ENCODE measurements around the gene RPRD1B.

The RPRD1B gene

DNA sequence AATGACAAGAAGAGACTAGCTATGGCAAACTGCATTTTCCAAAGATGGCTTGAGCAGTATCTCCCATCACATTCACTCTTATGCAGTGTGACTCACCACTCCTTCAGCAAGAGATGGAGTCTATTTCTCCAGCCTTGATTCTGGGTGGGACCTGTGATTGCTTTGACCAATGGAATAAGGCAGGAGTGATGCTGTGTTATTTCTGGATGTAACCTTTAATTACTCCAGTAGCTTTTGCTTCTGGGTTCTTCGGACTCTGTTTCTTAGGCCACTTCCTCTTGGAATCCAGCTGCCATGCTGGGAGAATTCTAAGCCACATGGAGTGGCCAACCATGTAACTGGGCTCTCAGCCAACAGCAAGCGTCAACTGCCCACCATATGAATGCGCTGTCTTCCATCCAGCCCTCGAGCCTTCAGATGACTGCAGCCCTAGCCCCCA, 80.8 kb downstream of the RPRD1B start:
- H3K27ac ChIP-seq: no peak overlapping the region
- DNase-seq (ENCODE audit: low read depth, low spot score): no peak

DNA sequence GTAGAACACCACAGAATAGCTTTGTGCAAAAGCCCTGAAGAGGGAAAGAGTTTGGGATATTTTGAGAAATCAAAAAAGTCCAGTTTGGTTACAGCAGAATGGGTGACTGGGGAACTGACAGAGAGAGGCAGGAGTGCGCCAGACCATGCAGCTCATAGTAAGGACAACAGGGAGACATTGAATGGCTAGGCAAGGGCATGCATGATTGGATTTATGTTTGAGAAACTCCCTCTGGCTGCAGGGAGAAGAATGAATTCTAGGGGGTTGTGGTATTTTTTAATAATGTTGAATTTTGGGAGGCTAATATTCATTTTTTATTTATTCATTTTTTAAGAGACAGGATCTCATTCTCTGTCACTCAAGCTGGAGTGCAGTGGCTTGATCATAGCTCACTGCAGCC, 81.7 kb downstream of the RPRD1B start:
- DNase-seq (ENCODE audit: low read depth, low spot score): no peak
- H3K27ac ChIP-seq: no peak overlapping the region

DNA sequence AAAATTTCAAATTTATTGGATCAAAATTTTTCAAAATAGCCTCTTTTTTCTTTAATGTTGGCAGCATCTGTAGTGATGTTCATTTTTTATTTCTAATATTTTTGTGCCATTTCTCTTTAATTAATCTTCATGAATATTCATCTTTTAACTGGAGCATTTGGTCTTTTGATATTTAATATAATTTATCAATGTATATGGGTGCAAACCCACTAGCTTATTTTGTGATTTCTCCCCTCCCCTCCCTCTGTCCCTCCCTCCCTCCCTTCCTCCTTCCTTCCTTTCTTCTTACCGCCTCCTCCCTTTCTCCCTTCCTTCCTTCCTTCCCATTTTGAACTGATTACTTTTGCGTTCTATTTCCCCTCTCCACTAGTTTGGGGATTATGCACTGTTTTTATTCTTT, 82.3 kb downstream of the RPRD1B start:
- peak overlapping the region; percentile 58 for H3K27ac ChIP-seq
- no peak for DNase-seq (ENCODE audit: low read depth, low spot score)

DNA sequence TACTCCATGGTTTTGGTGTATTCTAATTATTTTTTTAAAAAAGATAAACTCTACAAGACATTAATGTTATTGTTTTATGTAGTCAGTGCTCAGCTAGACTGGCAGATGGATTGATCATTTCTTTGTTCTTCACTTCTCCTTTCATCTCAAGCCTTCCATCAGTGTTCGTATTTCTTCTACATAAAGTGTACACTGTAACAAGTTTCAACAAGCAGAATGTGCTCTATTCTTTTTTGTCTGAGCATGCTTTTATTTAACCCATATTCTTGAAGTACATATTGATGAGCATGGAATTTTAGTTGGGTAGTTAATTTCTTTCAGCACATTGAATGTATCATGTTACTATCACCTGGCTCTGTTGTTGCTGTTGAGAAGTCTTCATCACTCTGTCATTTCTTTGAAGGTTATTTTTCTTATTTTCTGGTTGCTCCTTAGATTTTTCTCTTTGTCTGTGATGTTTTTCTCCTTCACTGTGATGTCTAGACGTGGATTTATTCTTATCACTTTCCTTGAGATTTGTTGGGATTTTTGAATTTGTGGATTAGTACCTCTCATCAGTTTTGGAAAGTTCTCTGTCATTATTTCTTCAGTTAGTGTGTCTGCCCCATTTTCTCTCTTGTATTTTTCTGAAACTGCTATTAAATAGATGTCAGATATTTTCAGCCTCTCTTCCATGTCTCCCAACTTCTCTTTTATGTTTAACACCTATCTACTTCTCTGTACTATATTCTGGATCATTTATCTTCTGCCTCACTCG, 83.0 kb downstream of the RPRD1B start:
- no peak for DNase-seq (ENCODE audit: low read depth, low spot score)
- peak overlapping the region; percentile 58 for H3K27ac ChIP-seq

DNA sequence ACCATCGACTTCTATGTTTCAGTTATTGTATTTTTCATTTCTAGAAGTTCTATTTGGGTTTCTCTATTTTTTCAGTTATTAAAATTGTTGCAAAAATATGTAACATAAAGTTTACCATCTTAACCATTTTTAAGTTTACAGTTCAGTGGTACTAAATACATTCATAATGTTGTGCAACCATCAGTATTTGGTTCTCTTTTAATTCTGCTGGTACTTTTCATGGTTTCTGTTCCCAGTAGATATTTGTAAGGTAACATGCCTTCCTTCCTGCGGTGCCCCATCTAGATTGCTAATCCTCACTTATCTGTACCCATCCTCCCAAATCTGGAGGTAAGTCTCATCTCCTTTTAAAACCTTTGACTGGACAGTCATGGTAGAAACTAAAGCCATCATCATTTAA, 83.7 kb downstream of the RPRD1B start:
- no peak for DNase-seq (ENCODE audit: low read depth, low spot score)
- H3K27ac ChIP-seq: peak overlapping the region; percentile 58

GRCh38 chr20:38117635-38118034, 84.1 kb downstream of the RPRD1B start:
- peak overlapping the region; percentile 58 for H3K27ac ChIP-seq
- peak; percentile 48 for DNase-seq (ENCODE audit: low read depth, low spot score)

DNA sequence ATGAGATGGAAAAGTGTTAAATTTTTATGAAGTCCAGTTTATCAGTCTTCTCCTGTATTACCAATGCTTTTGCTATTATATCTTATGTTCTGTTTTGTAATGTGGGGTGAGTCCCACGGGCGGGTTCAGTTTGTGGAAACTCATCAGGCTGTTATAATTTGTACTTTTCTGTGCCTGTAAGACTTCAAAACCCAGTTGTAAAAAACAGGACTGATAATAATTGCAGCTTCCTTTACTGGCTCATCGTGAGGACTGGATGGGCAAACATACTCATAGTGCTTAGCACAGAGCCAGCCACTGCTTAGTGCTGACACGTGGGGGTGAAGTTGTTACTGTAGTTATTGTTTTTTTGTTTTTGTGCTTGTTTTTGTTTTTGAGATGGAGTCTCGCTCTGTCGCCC, 85.9 kb downstream of the RPRD1B start:
- no peak overlapping the region for H3K27ac ChIP-seq
- DNase-seq (ENCODE audit: low read depth, low spot score): no peak

GRCh38 chr20:38120625-38120988, 87.1 kb downstream of the RPRD1B start:
- no peak overlapping the region for H3K27ac ChIP-seq
- no peak for DNase-seq (ENCODE audit: low read depth, low spot score)

DNA sequence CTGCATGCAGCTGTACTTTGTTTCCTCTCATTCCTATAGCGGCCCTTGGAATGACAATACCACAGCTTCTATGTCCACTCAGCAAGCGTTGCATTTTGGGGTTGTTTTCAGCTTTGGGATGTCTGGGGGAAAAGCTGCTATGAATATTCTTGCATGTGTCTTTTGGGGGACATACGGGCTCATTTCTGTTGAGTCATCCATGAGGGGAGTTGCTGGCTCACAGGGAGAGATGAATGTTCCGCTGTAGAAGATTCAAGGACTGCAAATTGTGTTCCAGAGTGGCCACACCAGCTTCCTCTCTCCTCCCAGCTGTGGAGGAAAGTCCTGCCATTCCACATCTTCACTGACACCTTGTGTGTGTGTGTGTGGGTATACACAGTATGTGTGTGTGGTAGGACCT, 88.2 kb downstream of the RPRD1B start:
- H3K27ac ChIP-seq: no peak overlapping the region
- DNase-seq (ENCODE audit: low read depth, low spot score): no peak

DNA sequence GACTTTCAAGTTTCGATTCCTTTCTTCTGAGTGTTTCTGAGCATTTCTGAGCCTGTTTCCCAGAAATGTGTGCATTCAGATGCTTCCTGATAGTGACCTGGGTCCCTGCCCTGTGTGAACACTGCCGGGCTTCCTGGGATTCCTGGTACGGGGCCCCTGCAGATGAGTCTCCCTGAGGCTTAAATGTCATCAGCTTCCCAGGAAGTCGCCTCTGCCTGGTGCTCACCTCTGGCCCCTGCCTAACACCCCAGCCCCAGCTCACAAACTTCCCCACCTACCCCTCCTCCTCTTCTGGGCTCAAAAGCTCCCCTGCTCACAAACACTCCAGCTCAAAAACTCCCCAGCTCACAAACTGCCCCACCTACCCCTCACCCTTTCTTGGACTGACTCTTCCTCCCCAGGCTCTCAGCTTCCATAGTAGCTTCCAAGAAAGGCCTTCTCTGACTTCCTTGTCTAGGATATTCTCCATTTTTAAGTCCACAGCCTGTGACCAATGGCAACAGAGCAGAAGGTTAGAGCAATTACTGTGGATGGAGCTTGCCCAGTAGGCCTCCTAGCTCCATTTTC, 89.6 kb downstream of the RPRD1B start:
- H3K27ac ChIP-seq: peak overlapping the region; percentile 27
- no peak for DNase-seq (ENCODE audit: low read depth, low spot score)

GRCh38 chr20:38125157-38126056, 91.9 kb downstream of the RPRD1B start:
- no peak overlapping the region for H3K27ac ChIP-seq
- DNase-seq (ENCODE audit: low read depth, low spot score): no peak

- no peak overlapping the region for H3K27ac ChIP-seq
- no peak for DNase-seq (ENCODE audit: low read depth, low spot score)
Observed at GRCh38 chr20:38126146-38126921, 92.8 kb downstream of the RPRD1B start.

DNA sequence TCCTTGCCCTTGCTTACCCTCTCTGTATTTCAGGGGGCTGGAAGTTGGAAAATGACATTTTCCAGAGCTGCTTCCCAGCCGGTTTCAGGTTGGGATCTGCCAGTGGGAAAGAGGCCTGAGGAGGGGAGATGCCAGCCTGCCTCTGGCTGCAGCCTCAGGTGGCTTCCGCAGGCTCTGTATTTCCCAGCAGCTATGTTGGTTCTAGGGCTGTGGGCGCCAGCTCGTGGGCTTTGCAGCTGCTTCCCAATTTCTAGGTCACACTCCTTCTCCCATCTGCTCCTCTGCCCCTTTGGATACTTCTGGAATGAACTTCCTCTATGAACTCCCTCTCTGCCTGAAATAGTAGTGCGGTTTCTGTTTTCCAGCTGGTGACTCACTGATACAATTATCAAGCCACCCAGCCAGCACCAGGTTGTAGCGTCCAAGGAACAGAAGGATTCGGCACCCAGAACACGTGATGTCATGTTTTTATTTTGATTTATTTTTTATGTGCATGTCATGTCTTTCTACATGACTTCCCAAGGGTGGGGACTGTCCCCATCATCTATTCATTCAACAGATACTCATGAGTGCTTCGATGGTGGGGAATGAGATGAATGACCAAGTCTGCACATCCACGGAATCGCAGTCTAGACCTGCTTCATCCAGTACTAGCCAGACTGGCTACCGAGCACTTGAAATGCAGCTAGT, 93.5 kb downstream of the RPRD1B start:
- H3K27ac ChIP-seq: no peak overlapping the region
- no peak for DNase-seq (ENCODE audit: low read depth, low spot score)

- no peak for DNase-seq (ENCODE audit: low read depth, low spot score)
- no peak overlapping the region for H3K27ac ChIP-seq
Observed at GRCh38 chr20:38127920-38128528, 94.5 kb downstream of the RPRD1B start.

DNA sequence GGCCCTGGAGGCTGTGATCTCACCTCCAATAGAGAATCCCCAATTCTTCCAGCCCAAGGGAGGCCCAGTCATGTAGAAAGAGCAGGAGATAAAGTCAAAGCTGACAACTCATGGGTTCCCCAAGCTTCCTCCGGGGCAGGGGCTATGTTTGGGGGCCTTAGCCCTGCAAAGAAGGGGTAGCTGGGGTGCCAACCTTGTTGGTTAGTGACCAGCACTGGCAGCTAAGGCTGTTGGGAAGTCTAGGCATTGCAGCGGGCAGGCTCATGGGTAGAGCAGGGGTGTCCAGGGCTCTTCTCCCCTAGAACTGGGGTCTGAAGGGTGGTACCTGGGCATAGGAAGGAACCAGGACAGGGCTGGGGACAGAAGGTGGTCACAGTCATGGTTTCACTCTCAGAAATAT, 95.1 kb downstream of the RPRD1B start:
- no peak for DNase-seq (ENCODE audit: low read depth, low spot score)
- no peak overlapping the region for H3K27ac ChIP-seq

- no peak overlapping the region for H3K27ac ChIP-seq
- DNase-seq (ENCODE audit: low read depth, low spot score): no peak
Observed at GRCh38 chr20:38129248-38129865, 95.8 kb downstream of the RPRD1B start.

GRCh38 chr20:38129893-38130609, 96.5 kb downstream of the RPRD1B start:
- no peak overlapping the region for H3K27ac ChIP-seq
- DNase-seq (ENCODE audit: low read depth, low spot score): no peak
